CD4-positive, alpha-beta T cell (primary cell): ENCODE results near the gene KRT2. TPM values are rescaled to one million over a fixed set of nuclear protein-coding genes. Genes with fewer than 3 reads are reported as not detected.

Experiments
- ATAC-seq: fragments of 200-7000 bp; cut with Tn5 transposase; one replicate; pipeline ENCODE4 v1.10.0; 2022; ENCODE audit warnings: mild to moderate bottlenecking; ENCODE audit not compliant: poor library complexity
- CTCF ChIA-PET: fragments of 350-600 bp; sonication (Branson Sonifier 250); formaldehyde crosslinking; loops from one replicate; lab custom pipeline; 2021; ENCODE audit warnings: antibody characterized with exemption, inconsistent platforms; lab: Charles Lee
- POLR2A ChIA-PET: fragments of 350-600 bp; sonication (Branson Sonifier 250); formaldehyde crosslinking; loops from one replicate; lab custom pipeline; 2021; ENCODE audit warnings: antibody characterized with exemption, inconsistent platforms; lab: Charles Lee
- DNase-seq, 14 experiments: peaks; one replicate each; pipeline ENCODE4 v3.0.0-alpha.2; 2013 to 2020; ENCODE audit warnings: mixed read lengths in 2 of 14
- H3K27ac ChIP-seq, 2 donors: one replicate each; pipeline versions ENCODE4 v1.5.1 to v1.7.0; 2013; ENCODE audit warnings: low read length in 2 of 2, low read depth in 1 of 2, mild to moderate bottlenecking in 1 of 2
- H3K27me3 ChIP-seq, 2 experiments: 1 replicate in 1 of 2; 2 replicates in 1 of 2; pipeline versions ENCODE4 v1.6.1 to v1.7.0; 2013; ENCODE audit warnings: low read length in 2 of 2, control low read depth in 1 of 2, mild to moderate bottlenecking in 1 of 2, moderate library complexity in 1 of 2; ENCODE audit not compliant: insufficient read depth in 2 of 2, control insufficient read depth in 1 of 2
- H3K36me3 ChIP-seq: one replicate; pipeline ENCODE4 v1.6.1; 2013; ENCODE audit warnings: low read length, control low read depth; ENCODE audit not compliant: insufficient read depth
- H3K4me1 ChIP-seq: one replicate; pipeline ENCODE4 v1.6.1; 2013; ENCODE audit warnings: low read length, control low read depth; ENCODE audit not compliant: insufficient read depth
- H3K4me3 ChIP-seq: one replicate; pipeline ENCODE4 v1.5.1; 2013; ENCODE audit warnings: mild to moderate bottlenecking, low read length, moderate library complexity
- H3K9me3 ChIP-seq, 2 experiments: 1 replicate in 1 of 2; 2 replicates in 1 of 2; pipeline versions ENCODE4 v1.6.1 to v1.7.0; 2013; ENCODE audit warnings: low read length in 2 of 2, mild to moderate bottlenecking in 2 of 2, control low read depth in 1 of 2, moderate library complexity in 1 of 2; ENCODE audit not compliant: control insufficient read depth in 1 of 2, insufficient read depth in 1 of 2
- H3K27ac Mint-ChIP-seq: one replicate; pipeline ENCODE4 v1.8.0; 2020; ENCODE audit warnings: mixed read lengths
- H3K27me3 Mint-ChIP-seq: one replicate; pipeline ENCODE4 v1.8.0; 2021; ENCODE audit warnings: mixed read lengths
- H3K36me3 Mint-ChIP-seq: one replicate; pipeline ENCODE4 v1.8.0; 2021; ENCODE audit warnings: low read depth, mixed read lengths
- H3K4me1 Mint-ChIP-seq: one replicate; pipeline ENCODE4 v1.8.0; 2021; ENCODE audit warnings: low read depth, mixed read lengths
- H3K4me3 Mint-ChIP-seq: one replicate; pipeline ENCODE4 v1.8.0; 2020; ENCODE audit warnings: mild to moderate bottlenecking, mixed read lengths
- H3K9me3 Mint-ChIP-seq: one replicate; pipeline ENCODE4 v1.8.0; 2020; ENCODE audit warnings: mixed read lengths
- intact Hi-C, 2 experiments: fragments of 100-400 bp; cut with DNase I in 1 of 2; cut with micrococcal nuclease in 1 of 2; formaldehyde crosslinking; loops; one replicate each; pipeline versions ENCODE4 v1.15.1 to v1.9.0; 2023 to 2025; cut with DNase I, micrococcal nuclease
- total RNA-seq, 174 experiments: library from RNA in 2 of 174; stranded (reverse) in 2 of 174; gene quantifications; one replicate each; pipeline ENCODE4 v1.2.3 and lab custom pipeline; 2021 to 2026
- TF ChIP-seq, protein P1 (sequence below): fragments of 200-600 bp; IDR thresholded peaks from one replicate; pipeline ENCODE4 v1.8.0; 2022; ENCODE audit warnings: antibody characterized with exemption, mild to moderate bottlenecking

Gene KRT2
- total RNA-seq, 2 experiments from 2014 or later, result 1.7 to 2.1 TPM

DNA sequence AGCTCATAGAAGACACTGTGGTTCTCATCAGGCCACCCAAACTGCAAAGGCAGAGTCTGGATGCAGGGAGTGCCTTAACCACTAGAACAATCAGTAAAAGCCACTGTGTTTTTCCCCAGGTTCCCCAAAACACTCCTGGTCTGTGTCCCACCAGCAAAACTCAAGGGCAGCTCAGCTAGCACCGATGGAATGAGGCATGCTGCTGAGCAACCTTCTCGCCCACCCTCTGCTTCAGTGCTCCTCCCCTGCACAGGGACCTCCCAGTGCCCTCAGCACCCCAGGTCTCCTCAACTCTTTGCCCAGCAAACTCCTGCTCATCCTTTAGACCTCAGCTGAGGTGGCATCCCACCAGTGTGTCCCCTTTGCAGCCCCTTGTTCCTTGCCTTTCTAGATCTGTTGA is 47.4 kb upstream of the KRT2 start:
- H3K36me3 ChIP-seq, result no peaks in the 10 kb centered on the region
- Mint-ChIP-seq H3K4me3 (no peak overlapping the region), H3K27me3 (no peaks in the 10 kb centered on the region), H3K27ac (no peak overlapping the region), H3K9me3 (no peaks in the 10 kb centered on the region), H3K4me1 (no peaks in the 10 kb centered on the region), H3K36me3 (no peaks in the 10 kb centered on the region)
- ChIA-PET CTCF (no interaction called here), POLR2A (interaction anchor here (2.0 kb wide), 1 partner anchor 9 kb away, joined by 4 read pairs; no protein-coding TSS in a partner anchor)
- TF ChIP-seq, protein P1, sequence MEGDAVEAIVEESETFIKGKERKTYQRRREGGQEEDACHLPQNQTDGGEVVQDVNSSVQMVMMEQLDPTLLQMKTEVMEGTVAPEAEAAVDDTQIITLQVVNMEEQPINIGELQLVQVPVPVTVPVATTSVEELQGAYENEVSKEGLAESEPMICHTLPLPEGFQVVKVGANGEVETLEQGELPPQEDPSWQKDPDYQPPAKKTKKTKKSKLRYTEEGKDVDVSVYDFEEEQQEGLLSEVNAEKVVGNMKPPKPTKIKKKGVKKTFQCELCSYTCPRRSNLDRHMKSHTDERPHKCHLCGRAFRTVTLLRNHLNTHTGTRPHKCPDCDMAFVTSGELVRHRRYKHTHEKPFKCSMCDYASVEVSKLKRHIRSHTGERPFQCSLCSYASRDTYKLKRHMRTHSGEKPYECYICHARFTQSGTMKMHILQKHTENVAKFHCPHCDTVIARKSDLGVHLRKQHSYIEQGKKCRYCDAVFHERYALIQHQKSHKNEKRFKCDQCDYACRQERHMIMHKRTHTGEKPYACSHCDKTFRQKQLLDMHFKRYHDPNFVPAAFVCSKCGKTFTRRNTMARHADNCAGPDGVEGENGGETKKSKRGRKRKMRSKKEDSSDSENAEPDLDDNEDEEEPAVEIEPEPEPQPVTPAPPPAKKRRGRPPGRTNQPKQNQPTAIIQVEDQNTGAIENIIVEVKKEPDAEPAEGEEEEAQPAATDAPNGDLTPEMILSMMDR, result no peak
- ATAC-seq (no peak), DNase-seq (no peak)
- no peaks in the 10 kb centered on the region for H3K27me3 ChIP-seq
- no peaks in the 10 kb centered on the region for H3K9me3 ChIP-seq
- H3K4me3 ChIP-seq, result no peak overlapping the region
- no peak overlapping the region for H3K27ac ChIP-seq
- intact Hi-C loops, result no loop called here
- no peaks in the 10 kb centered on the region for H3K4me1 ChIP-seq

DNA sequence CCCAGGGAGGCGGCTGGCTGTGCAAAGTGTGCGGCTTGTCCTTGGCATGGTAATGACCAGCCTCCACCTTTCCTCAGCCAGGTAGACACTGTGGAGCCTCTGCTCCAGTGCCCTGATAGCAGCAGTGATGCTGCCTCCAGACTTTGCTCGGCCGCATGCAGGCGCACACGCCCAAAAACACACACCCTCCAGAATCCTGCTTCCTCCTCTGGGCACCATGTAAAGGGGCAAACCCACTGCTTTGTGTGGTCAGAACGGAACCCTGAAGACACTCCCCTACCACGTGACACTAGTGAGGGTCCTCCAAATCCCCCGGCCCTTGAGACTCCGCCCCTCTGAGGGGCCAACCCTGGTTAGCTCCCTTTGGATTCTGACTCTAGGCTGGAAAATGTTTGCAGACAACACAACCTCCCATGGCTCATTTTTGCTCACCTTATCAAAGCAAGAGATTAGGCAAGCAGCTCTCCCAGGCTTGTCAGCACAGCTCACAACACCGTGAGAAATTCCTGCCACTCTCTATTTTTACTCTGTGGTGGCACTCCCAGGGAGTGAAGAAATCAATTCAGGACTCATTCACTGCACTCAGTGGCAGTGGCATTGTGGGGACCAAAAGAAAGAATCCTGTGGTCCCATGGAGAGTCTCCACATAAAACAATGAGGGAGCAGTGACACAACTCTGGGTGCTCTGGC is 46.8 kb upstream of the KRT2 start:
- ChIA-PET POLR2A (interaction anchor here (2.0 kb wide), 1 partner anchor 10 kb away, joined by 4 read pairs; no protein-coding TSS in a partner anchor), CTCF (no interaction called here)
- Histone ChIP-seq H3K4me3 (no peak overlapping the region), H3K36me3 (no peaks in the 10 kb centered on the region), H3K27me3 (no peaks in the 10 kb centered on the region), H3K4me1 (no peaks in the 10 kb centered on the region), H3K27ac (no peak overlapping the region), H3K9me3 (no peaks in the 10 kb centered on the region)
- DNase-seq (no peak), ATAC-seq (no peak)
- no peaks in the 10 kb centered on the region for H3K27me3 Mint-ChIP-seq
- no peak overlapping the region for H3K4me3 Mint-ChIP-seq
- H3K36me3 Mint-ChIP-seq, result no peaks in the 10 kb centered on the region
- TF ChIP-seq, protein P1, result no peak
- H3K9me3 Mint-ChIP-seq, result no peaks in the 10 kb centered on the region
- intact Hi-C loops, result no loop called here
- no peak overlapping the region for H3K27ac Mint-ChIP-seq
- H3K4me1 Mint-ChIP-seq, result no peaks in the 10 kb centered on the region

DNA sequence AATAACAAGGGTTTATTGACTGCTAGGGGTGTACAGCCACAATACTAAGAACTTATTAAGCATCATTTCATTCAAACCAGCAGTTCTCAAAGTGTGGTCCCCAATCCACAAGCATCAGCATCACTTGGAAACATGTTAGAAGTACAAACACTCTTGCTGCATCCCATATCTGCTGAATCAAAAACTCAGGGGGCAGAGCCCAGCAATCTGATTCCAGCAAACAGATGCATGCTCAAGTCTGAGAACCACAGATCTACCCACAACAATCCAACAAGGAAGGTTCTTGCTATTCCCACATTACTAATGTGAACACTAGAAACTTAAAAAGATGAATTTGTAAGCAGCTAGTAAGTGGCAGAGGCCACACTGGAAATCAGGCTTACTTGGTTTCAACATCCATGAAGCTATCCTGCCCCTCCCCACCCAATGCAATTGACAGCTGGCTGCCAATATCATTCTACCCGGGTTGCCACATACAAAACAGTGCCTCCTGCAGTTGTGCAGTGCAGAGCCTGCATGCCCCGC is 45.1 kb upstream of the KRT2 start:
- H3K36me3 Mint-ChIP-seq, result no peaks in the 10 kb centered on the region
- TF ChIP-seq, protein P1, result no peak
- Histone ChIP-seq H3K9me3 (no peaks in the 10 kb centered on the region), H3K4me1 (peaks cover 4% of the 10 kb centered on the region), H3K36me3 (no peaks in the 10 kb centered on the region), H3K27me3 (no peaks in the 10 kb centered on the region), H3K4me3 (no peak overlapping the region), H3K27ac (no peak overlapping the region)
- no peak overlapping the region for H3K4me3 Mint-ChIP-seq
- peaks cover 12% of the 10 kb centered on the region for H3K4me1 Mint-ChIP-seq
- no peak overlapping the region for H3K27ac Mint-ChIP-seq
- ATAC-seq (no peak), DNase-seq (no peak)
- no peaks in the 10 kb centered on the region for H3K27me3 Mint-ChIP-seq
- POLR2A ChIA-PET, result no interaction called here
- intact Hi-C loops, result no loop called here
- CTCF ChIA-PET, result no interaction called here
- H3K9me3 Mint-ChIP-seq, result no peaks in the 10 kb centered on the region
